ENCODE measurements around the gene SGK1. TPM values are rescaled to one million over a fixed set of nuclear protein-coding genes. Genes with fewer than 3 reads are reported as not detected.

SGK1 gene
- total RNA-seq, 6 donors from 2014 or later, result 118 to 426 (median 199) TPM

DNA sequence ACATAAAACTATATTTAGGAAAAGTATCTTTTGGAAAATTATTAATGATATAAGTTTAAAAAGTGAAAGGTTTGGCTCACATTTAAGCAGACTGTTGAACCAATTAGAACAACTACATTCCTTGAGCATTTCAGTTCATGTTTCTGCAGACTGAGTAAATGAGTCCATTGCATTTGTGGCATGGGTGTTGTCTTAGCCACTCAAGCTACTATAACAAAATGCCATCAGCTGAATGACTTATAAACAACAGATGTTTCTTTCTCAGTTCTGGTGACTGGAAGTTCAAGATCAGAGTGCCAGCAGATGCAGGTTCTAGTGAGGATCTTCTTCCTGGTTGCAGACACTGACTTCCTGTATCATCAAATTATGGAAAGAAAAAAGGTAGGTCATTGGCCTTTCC, 198.4 kb downstream of the SGK1 start:
- H3K27me3 ChIP-seq, result no peaks in the 10 kb centered on the region
- ATAC-seq (ENCODE audit: low FRiP score in 2 of 2), result no peak
- H3K9me3 ChIP-seq, result no peaks in the 10 kb centered on the region
- H3K4me3 ChIP-seq, result no peak overlapping the region
- DNase-seq, result no peak
- no peak overlapping the region for H3K27ac ChIP-seq
- TF ChIP-seq, protein P1, sequence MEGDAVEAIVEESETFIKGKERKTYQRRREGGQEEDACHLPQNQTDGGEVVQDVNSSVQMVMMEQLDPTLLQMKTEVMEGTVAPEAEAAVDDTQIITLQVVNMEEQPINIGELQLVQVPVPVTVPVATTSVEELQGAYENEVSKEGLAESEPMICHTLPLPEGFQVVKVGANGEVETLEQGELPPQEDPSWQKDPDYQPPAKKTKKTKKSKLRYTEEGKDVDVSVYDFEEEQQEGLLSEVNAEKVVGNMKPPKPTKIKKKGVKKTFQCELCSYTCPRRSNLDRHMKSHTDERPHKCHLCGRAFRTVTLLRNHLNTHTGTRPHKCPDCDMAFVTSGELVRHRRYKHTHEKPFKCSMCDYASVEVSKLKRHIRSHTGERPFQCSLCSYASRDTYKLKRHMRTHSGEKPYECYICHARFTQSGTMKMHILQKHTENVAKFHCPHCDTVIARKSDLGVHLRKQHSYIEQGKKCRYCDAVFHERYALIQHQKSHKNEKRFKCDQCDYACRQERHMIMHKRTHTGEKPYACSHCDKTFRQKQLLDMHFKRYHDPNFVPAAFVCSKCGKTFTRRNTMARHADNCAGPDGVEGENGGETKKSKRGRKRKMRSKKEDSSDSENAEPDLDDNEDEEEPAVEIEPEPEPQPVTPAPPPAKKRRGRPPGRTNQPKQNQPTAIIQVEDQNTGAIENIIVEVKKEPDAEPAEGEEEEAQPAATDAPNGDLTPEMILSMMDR (IDR thresholded peaks at IDR 0.05), result no peak
- TF ChIP-seq POLR2AphosphoS5 (IDR thresholded peaks at IDR 0.05) (no peak), EP300 (IDR thresholded peaks at IDR 0.05) (no peak), POLR2A (IDR thresholded peaks at IDR 0.05) (no peak)
- peaks cover 0 to 5% (median 0%) of the 10 kb centered on the region in 4 donors for H3K4me1 ChIP-seq
- no peaks in the 10 kb centered on the region for H3K36me3 ChIP-seq

Small RNA genes within 50 kb of the gene (small RNA-seq; reads per million reads assigned to genes)
- gene RF00019 (0 reads per million in 4 donors), gene RN7SL408P (0 to 0.66 (median 0.10) reads per million in 4 donors), gene RNA5SP218 (29.1 to 88.4 (median 37.3) reads per million in 4 donors), gene RPS29P32 (0 reads per million in 4 donors)
